Ovary (tissue), 10 donors: ENCODE results near the gene DCLRE1B. TPM values are rescaled to one million over a fixed set of nuclear protein-coding genes. Genes with fewer than 3 reads are reported as not detected.

Experiments
- DNase-seq, 5 donors: peaks; one replicate each; pipeline ENCODE4 v3.0.0-alpha.2; 2019 to 2020
- H3K27ac ChIP-seq, 2 donors: fragments of 200-600 bp; one replicate each; pipeline versions ENCODE4 v1.5.1 to v1.8.0; 2019 to 2022
- H3K27me3 ChIP-seq: fragments of 200-600 bp; one replicate; pipeline ENCODE4 v1.8.0; 2022
- H3K36me3 ChIP-seq: fragments of 200-600 bp; sonication (generic); one replicate; pipeline ENCODE4 v1.5.1; 2019
- H3K4me1 ChIP-seq: one replicate; pipeline ENCODE4 v1.8.1; 2013; ENCODE audit warnings: mild to moderate bottlenecking, moderate library complexity; ENCODE audit not compliant: insufficient read depth
- H3K4me3 ChIP-seq: fragments of 200-600 bp; sonication (generic); one replicate; pipeline ENCODE4 v1.5.1; 2017
- H3K9me3 ChIP-seq, 2 donors: fragments of 200-600 bp in 1 of 2; sonication (generic) in 1 of 2; one replicate each; pipeline versions ENCODE4 v1.5.1 to v1.8.1; 2013 to 2019; ENCODE audit warnings: mild to moderate bottlenecking in 1 of 2, moderate library complexity in 1 of 2
- CTCF ChIP-seq, 3 donors: fragments of 450-650 bp in 2 of 3; fragments of 200-600 bp in 1 of 3; IDR thresholded peaks; one replicate each; pipeline versions ENCODE4 v1.5.1 to v1.8.0; 2016 to 2022; ENCODE audit warnings: antibody characterized with exemption in 3 of 3, mild to moderate bottlenecking in 1 of 3
- EP300 ChIP-seq: sonication (generic); formaldehyde crosslinking; IDR thresholded peaks from one replicate; pipeline ENCODE4 v1.6.1; 2017; ENCODE audit warnings: antibody characterized with exemption
- POLR2A ChIP-seq: fragments of 450-650 bp; IDR thresholded peaks from one replicate; pipeline ENCODE4 v1.6.1; 2017; ENCODE audit warnings: antibody characterized with exemption, mild to moderate bottlenecking, moderate library complexity
- WGBS, 3 donors: extraction: QIAGEN DNeasy Blood & Tissue Kit in 1 of 3; methylation state at CpG; one replicate each; pipeline versions ENCODE4 v1.1.5 to v1.1.7; 2013 to 2017; 5-methylcytosine and 5-hydroxymethylcytosine counted together
- intact Hi-C, 4 donors: fragments of 100-400 bp; cut with DNase I; formaldehyde crosslinking; loops; one replicate each; pipeline versions ENCODE4 v1.11.0 to v1.15.1; 2022 to 2023
- long read RNA-seq, 3 donors: library from polyadenylated mRNA in 2 of 3; unstranded in 2 of 3; transcript quantifications; one replicate each; pipeline ENCODE4 v2.0.0 and lab custom pipeline, GENCODE V29; 2021 to 2026
- polyA plus RNA-seq, 2 donors: library from polyadenylated mRNA; stranded (reverse); fragments of 200-250 nt in 1 of 2; fragments of 350-450 nt in 1 of 2; fragmentation: Illumina TruSeq in 1 of 2; extraction: RNeasy Lipid Tissue Mini Kit (QIAGEN cat#74804) in 1 of 2; gene quantifications; one replicate each; pipeline ENCODE4 v1.2.3, GENCODE V29; 2013 to 2014
- total RNA-seq, 7 donors: library from RNA; depleted of rRNA in 2 of 7; stranded (reverse); fragments of >200 nt in 2 of 7; fragmentation: NEBNext Ultra II Directional in 3 of 7; extraction: Animal tissue kit (Norgen Biotek cat#: 25700) in 3 of 7; gene quantifications; one replicate each; pipeline versions ENCODE4 v1.1.0 to v1.2.4, GENCODE V29; 2016 to 2023
- donor health status: DM: no; HTN: no; CAD: no; lungs with moderate emphysema.
- donor health status: DM: no; HTN: no; CAD: no.
- donor health status: Bipolar disorder and iron deficiency.
- donor health status: DM: yes; HTN: yes; CAD: no.
- donor health status: DM: no; HTN: no; CAD: no.
- donor health status: DM: yes; HTN: yes; CAD: no.

Gene DCLRE1B
- total RNA-seq = 1 to 10 TPM; 2.4 to 6.8 (median 5.0) TPM
- polyA plus RNA-seq = 1 to 10 TPM; 3.6 to 7.1 TPM
- long read RNA-seq, donor 1, transcript DCLRE1B-201 (4 exons, 3,940 nt) = major isoform, 9 of 12 reads
- long read RNA-seq, donor 1, partial matches to known transcripts = 0 of 12 reads
- long read RNA-seq, donor 1, other reads (novel, unspliced or antisense) = 1 of 12 reads
- long read RNA-seq, donor 2, partial matches to known transcripts = 0 of 5 reads
- long read RNA-seq, donor 2, other reads (novel, unspliced or antisense) = 0 of 5 reads
- long read RNA-seq, donor 3, transcript DCLRE1B-201 (4 exons, 3,940 nt) = major isoform, 14 of 21 reads
- long read RNA-seq, donor 3, partial matches to known transcripts = 1 of 21 reads
- long read RNA-seq, donor 3, other reads (novel, unspliced or antisense) = 2 of 21 reads

- DNase-seq = peak; percentile 97 to 99 (median 98)
- WGBS, 3 donors = 0 to 1% (median 0%) methylated on average over 62 to 67 of the region's 67 CpGs
- Histone ChIP-seq H3K27me3 (no peaks in the 10 kb centered on the region), H3K9me3 (no peaks in the 10 kb centered on the region), H3K36me3 (no peaks in the 10 kb centered on the region), H3K4me1 (peaks cover 2% of the 10 kb centered on the region), H3K4me3 (peak within 1 kb of the TSS; percentile 71), H3K27ac (peak within 1 kb of the TSS; percentile 77 to 86)
- intact Hi-C loops = loop anchor here in 3 of 4 donors (2.0 to 10.0 kb wide), 3 partner anchors 24 to 220 kb away; partner anchors contain the start of genes HIPK1 (in 2 of the 3) and PHTF1 (in 1 of the 3)
- TF ChIP-seq EP300 = no peak
- peak; percentile 77 to 93 (median 90) for TF ChIP-seq CTCF (IDR thresholded peaks at IDR 0.05)
- TF ChIP-seq POLR2A = peak; percentile 54
Measured at GRCh38 chr1:113904674-113905434, at the start of gene DCLRE1B, which contains the start of gene AP4B1. Gene DCLRE1B (plus strand): TSS chr1:113905326. CDS start chr1:113905587, 261 bp downstream. Gene AP4B1 (minus strand): TSS chr1:113904799. CDS start chr1:113904717, 82 bp downstream.

GRCh38 chr1:113855630-113856400 is 49.3 kb upstream of the DCLRE1B start:
- no peaks in the 10 kb centered on the region for H3K9me3 ChIP-seq
- no peaks in the 10 kb centered on the region for H3K4me1 ChIP-seq
- DNase-seq = no peak
- TF ChIP-seq CTCF (IDR thresholded peaks at IDR 0.05) = no peak
- no peak for TF ChIP-seq POLR2A
- no peak for TF ChIP-seq EP300
- H3K27ac ChIP-seq = no peak overlapping the region
- 95 to 97% (median 95%) methylated on average over 4 of the region's 4 CpGs for WGBS, 3 donors
- intact Hi-C loops = no loop called here
- H3K36me3 ChIP-seq = no peaks in the 10 kb centered on the region
- H3K4me3 ChIP-seq = no peak overlapping the region
- H3K27me3 ChIP-seq = no peaks in the 10 kb centered on the region

- DNase-seq = no peak
- TF ChIP-seq CTCF (IDR thresholded peaks at IDR 0.05) (no peak), EP300 (no peak)
- WGBS, 3 donors = 71 to 80% (median 80%) methylated on average over 2 of the region's 2 CpGs
- no peak overlapping the region for H3K27ac ChIP-seq
- H3K9me3 ChIP-seq = no peaks in the 10 kb centered on the region
- H3K4me1 ChIP-seq = no peaks in the 10 kb centered on the region
- no peak overlapping the region for H3K4me3 ChIP-seq
- H3K27me3 ChIP-seq = no peaks in the 10 kb centered on the region
- intact Hi-C loops = no loop called here
- H3K36me3 ChIP-seq = no peaks in the 10 kb centered on the region
Measured at GRCh38 chr1:113856401-113856790, 48.7 kb upstream of the DCLRE1B start.

GRCh38 chr1:113857776-113858175 is 47.4 kb upstream of the DCLRE1B start:
- WGBS, 3 donors = 74 to 85% (median 82%) methylated on average over 3 of the region's 3 CpGs
- Histone ChIP-seq H3K27me3 (no peaks in the 10 kb centered on the region), H3K4me3 (no peak overlapping the region), H3K27ac (no peak overlapping the region), H3K36me3 (no peaks in the 10 kb centered on the region), H3K9me3 (no peaks in the 10 kb centered on the region), H3K4me1 (no peaks in the 10 kb centered on the region)
- DNase-seq = no peak
- intact Hi-C loops = no loop called here
- TF ChIP-seq EP300 (no peak), CTCF (IDR thresholded peaks at IDR 0.05) (no peak), POLR2A (no peak)
